Measurements from ENCODE around the gene SCP2D1.

DNA sequence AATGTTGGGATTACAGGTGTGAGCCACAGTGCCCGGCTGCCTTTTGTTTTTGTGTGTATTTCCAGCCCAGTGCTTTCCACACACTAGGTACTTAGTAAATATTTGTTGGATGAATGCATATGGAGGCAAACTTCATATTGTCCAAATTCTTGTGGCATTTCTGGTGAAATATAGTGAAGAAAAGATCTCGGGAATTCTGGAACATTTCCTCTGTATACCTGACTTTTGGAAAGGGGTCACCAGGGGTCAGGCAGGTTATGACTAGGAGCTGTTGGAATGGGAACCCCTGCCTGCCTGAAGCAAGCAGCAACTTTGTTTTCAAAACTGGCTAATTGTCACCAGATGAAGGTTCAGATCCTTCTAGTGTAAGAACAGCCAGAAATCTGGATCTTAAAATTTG lies 12.1 kb upstream of the SCP2D1 start:
- TF ChIP-seq, protein P1, sequence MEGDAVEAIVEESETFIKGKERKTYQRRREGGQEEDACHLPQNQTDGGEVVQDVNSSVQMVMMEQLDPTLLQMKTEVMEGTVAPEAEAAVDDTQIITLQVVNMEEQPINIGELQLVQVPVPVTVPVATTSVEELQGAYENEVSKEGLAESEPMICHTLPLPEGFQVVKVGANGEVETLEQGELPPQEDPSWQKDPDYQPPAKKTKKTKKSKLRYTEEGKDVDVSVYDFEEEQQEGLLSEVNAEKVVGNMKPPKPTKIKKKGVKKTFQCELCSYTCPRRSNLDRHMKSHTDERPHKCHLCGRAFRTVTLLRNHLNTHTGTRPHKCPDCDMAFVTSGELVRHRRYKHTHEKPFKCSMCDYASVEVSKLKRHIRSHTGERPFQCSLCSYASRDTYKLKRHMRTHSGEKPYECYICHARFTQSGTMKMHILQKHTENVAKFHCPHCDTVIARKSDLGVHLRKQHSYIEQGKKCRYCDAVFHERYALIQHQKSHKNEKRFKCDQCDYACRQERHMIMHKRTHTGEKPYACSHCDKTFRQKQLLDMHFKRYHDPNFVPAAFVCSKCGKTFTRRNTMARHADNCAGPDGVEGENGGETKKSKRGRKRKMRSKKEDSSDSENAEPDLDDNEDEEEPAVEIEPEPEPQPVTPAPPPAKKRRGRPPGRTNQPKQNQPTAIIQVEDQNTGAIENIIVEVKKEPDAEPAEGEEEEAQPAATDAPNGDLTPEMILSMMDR (IDR thresholded peaks at IDR 0.05), result no peak
- TF ChIP-seq POLR2A (IDR thresholded peaks at IDR 0.05) (no peak), POLR2AphosphoS5 (IDR thresholded peaks at IDR 0.05) (no peak), EP300 (IDR thresholded peaks at IDR 0.05; ENCODE audit: low read depth) (no peak)
